ENCODE measurements around the gene ZNF783. TPM values are rescaled to one million over a fixed set of nuclear protein-coding genes. Genes with fewer than 3 reads are reported as not detected.

The ZNF783 gene
- total and polyA plus RNA-seq, 2 of the 8 experiments (the other 6 are each of a cell fraction or from before 2014, with no cell fraction given), result 7.3 to 8.2 TPM

GRCh38 chr7:149214020-149214720 lies 47.8 kb upstream of the ZNF783 start:
- Histone ChIP-seq H2AK5ac (ENCODE audit: low read depth, low read length) (no peak overlapping the region), H3K4ac (replicated peaks; ENCODE audit: insufficient read length, low read depth, low read length) (no peak overlapping the region), H3K9me3 (ENCODE audit: insufficient read depth in 2 of 2, low read depth in 1 of 2, low read length in 1 of 2) (no peaks in the 10 kb centered on the region), H3K18ac (ENCODE audit: extremely low read depth, low read length) (no peak overlapping the region), H4K8ac (ENCODE audit: extremely low read depth, insufficient read depth, low read length) (no peak overlapping the region), H3K79me1 (ENCODE audit: low read depth, low read length) (no peaks in the 10 kb centered on the region; the same call in 1 of the 2 replicates), H2BK15ac (ENCODE audit: low read length) (no peak overlapping the region), H3K4me3 (ENCODE audit: extremely low read depth in 1 of 4, insufficient read depth in 2 of 4, low read depth in 3 of 4, low read length in 4 of 4) (no peak overlapping the region), H2BK120ac (replicated peaks; ENCODE audit: low read depth, low read length) (no peak overlapping the region), H3K36me3 (ENCODE audit: control insufficient read depth in 2 of 4, insufficient read depth in 4 of 4, low read length in 3 of 4) (peaks cover 30 to 87% (median 61%) of the 10 kb centered on the region in 4 experiments), H3K56ac (replicated peaks; ENCODE audit: insufficient read length, low read depth, low read length) (no peak overlapping the region), H3K23me2 (ENCODE audit: low read depth, low read length) (no peaks in the 10 kb centered on the region), H4K20me1 (replicated peaks in 1 of 2; ENCODE audit: control insufficient read depth in 1 of 2, insufficient read depth in 2 of 2, low read length in 2 of 2) (no peaks in the 10 kb centered on the region), H3K4me1 (replicated peaks in 1 of 4; ENCODE audit: control insufficient read depth in 3 of 4, insufficient read depth in 4 of 4, low read length in 3 of 4) (no peaks in the 10 kb centered on the region), H3K27me3 (replicated peaks in 1 of 4; ENCODE audit: control insufficient read depth in 3 of 4, extremely low read depth in 1 of 4, insufficient read depth in 3 of 4, low read length in 3 of 4) (no peaks in the 10 kb centered on the region), H2BK12ac (ENCODE audit: low read depth, low read length) (no peak overlapping the region), H3K4me2 (ENCODE audit: insufficient read depth in 1 of 2, low read depth in 2 of 2, low read length in 2 of 2) (no peak overlapping the region), H4K91ac (replicated peaks; ENCODE audit: insufficient read length, low read length) (no peak overlapping the region), H3K9ac (replicated peaks in 1 of 4; ENCODE audit: extremely low read depth in 1 of 4, low read depth in 3 of 4, low read length in 3 of 4) (no peak overlapping the region), H3K79me2 (ENCODE audit: control insufficient read depth in 1 of 2, insufficient read depth in 2 of 2, low read length in 2 of 2) (no peaks in the 10 kb centered on the region), H4K5ac (ENCODE audit: insufficient read length, low read depth, low read length) (no peak overlapping the region), H3K23ac (ENCODE audit: insufficient read length) (no peak overlapping the region), H2AFZ (ENCODE audit: low read length) (no peak overlapping the region), H2BK5ac (ENCODE audit: low read depth, low read length) (no peak overlapping the region), H3K27ac (ENCODE audit: low read depth, low read length) (no peak overlapping the region), H2BK20ac (ENCODE audit: low read length) (no peak overlapping the region), H3K14ac (ENCODE audit: insufficient read length) (no peak overlapping the region)
- ChIA-PET POLR2A (ENCODE audit: partially characterized antibody) (interaction anchor here (0.6 to 2.1 kb wide), 9 partner anchors 9 to 31 kb away, joined by 3 to 9 read pairs (median 4); partner anchors contain the start of gene ZNF282), CTCF (ENCODE audit: partially characterized antibody) (interaction anchor here (0.5 to 1.9 kb wide), 4 partner anchors 18 to 209 kb away, joined by 3 to 8 read pairs (median 4); partner anchors contain the start of gene ZNF282)
- no peak for FAIRE-seq
- 88% methylated on average over 7 of the region's 7 CpGs; no CpG with 5 or more reads in 1 of the 2 experiments for WGBS, 2 experiments (ENCODE audit: extremely low coverage in 1 of 2, insufficient coverage in 1 of 2, insufficient read length in 1 of 2, insufficient replicate concordance in 2 of 2, low coverage in 1 of 2, low lambda C conversion rate in 2 of 2, missing lambda C conversion rate in 1 of 2)
- DNase-seq (ENCODE audit: low read depth in 1 of 2, low spot score in 2 of 2), result no peak
- TF ChIP-seq E2F6 (IDR thresholded peaks at IDR 0.05) (no peak), RXRA (IDR thresholded peaks at IDR 0.05; ENCODE audit: insufficient read depth, low read depth, low read length) (no peak), SIRT6 (IDR thresholded peaks at IDR 0.05; ENCODE audit: low read length) (no peak), EP300 (IDR thresholded peaks at IDR 0.05; ENCODE audit: borderline replicate concordance in 1 of 2, low read depth in 2 of 2, low read length in 2 of 2) (no peak)

All from H1 (cell line).